ENCODE data around the gene DHRS3. TPM values are rescaled to one million over a fixed set of nuclear protein-coding genes. Genes with fewer than 3 reads are reported as not detected.

DHRS3 gene
- total and polyA plus RNA-seq, 10 of the 15 experiments (the other 5 are each of a cell fraction or from before 2014, with no cell fraction given), result 0.23 to 29.7 (median 1.2) TPM

DNA sequence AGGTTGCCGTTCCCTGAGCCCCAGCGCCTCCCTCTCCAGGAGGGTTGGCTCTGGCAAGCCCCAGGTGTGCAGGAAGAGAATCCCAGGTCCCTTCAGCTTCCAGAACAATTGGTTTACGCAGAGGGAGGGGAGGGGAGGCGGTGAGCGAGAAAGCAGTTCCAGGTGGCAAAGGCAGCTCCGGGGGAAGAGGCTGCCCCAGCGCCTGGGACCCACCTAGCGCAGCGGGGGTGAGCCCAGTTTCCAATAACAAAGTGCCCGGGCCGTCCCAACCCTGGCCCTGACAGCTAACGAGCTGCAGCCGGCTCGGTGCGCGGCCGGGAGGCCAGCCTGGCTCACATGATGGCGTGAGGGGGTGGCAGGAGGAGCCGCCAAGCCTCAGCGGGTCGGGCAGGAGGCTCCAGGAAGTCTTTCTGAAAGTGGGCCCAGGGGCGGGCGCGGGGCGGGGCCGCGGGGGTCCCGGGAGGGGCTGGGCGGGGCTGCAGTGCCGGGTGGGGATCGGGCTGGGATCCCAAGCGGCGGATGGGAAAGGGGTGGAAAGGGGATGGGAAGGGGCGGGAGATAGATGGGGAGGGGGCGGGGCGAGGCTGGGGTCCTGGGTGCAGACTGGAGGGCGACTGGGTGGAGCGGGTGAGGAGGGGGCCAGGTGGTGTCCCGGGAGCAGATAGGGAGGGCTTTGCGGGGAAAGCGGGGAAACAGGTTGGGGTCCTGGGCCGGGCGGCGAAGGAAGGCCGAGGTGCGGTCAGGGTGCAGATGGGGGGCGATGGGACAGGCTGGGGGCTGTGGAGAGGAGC, 22.8 kb downstream of the DHRS3 start:
- no peaks in the 10 kb centered on the region for H3K79me2 ChIP-seq (ENCODE audit: control insufficient read depth, insufficient read depth, low read length)
- H3K27ac ChIP-seq (ENCODE audit: control insufficient read depth, insufficient read depth), result no peak overlapping the region
- no peaks in the 10 kb centered on the region for H3K9me3 ChIP-seq (replicated peaks; ENCODE audit: control insufficient read depth, insufficient read depth, low read length)
- in situ Hi-C loops (cut with MboI) (no loop called here), intact Hi-C loops (cut with micrococcal nuclease; ENCODE audit: unreplicated experiment) (no loop called here)
- no peak overlapping the region for H2AFZ ChIP-seq (ENCODE audit: control insufficient read depth, low read depth, low read length)
- CTCF ChIA-PET, result interaction anchor here (0.8 to 1.0 kb wide), 2 partner anchors 24 to 280 kb away, joined by 3 to 4 read pairs; no protein-coding TSS in a partner anchor
- BruUV-seq (replicated peaks), result no TSS peak
- H3K4me3 ChIP-seq, result no peak overlapping the region
- H3K4me1 ChIP-seq (ENCODE audit: control insufficient read depth, insufficient read depth, low read length), result no peaks in the 10 kb centered on the region
- POLR2A ChIA-PET, result interaction anchor here (1.1 to 1.3 kb wide), 2 partner anchors 20 to 23 kb away, joined by 3 read pairs; partner anchors contain the start of gene DHRS3
- H3K36me3 ChIP-seq (ENCODE audit: control insufficient read depth in 2 of 2, insufficient read depth in 2 of 2, low read length in 1 of 2), result no peaks in the 10 kb centered on the region
- 16% methylated on average over 24 of the region's 47 CpGs for WGBS (ENCODE audit: insufficient coverage, insufficient replicate concordance, low lambda C conversion rate, missing lambda C conversion rate)
- FAIRE-seq (no peak), DNase-seq (ENCODE audit: low read depth, low spot score) (no peak), ATAC-seq (peak; percentile 66)
- H3K27me3 ChIP-seq (replicated peaks in 1 of 2; ENCODE audit: control insufficient read depth in 2 of 2, insufficient read depth in 2 of 2, low read length in 1 of 2), result peaks cover 0 to 4% of the 10 kb centered on the region in 2 experiments; a peak in 3 of 4 replicates
- 0 out of 2 replicates have a peak, but pooled peaks cover 4% of the 10 kb centered on the region for H4K20me1 ChIP-seq (ENCODE audit: control insufficient read depth, insufficient read depth)
- peak in 1 of 2 experiments; percentile 36; a peak in 1 of 4 replicates for TF ChIP-seq BHLHE40 (IDR thresholded peaks at IDR 0.05; ENCODE audit: borderline replicate concordance in 1 of 2, low read depth in 2 of 2, low read length in 1 of 2)
- TF ChIP-seq IRF4 (IDR thresholded peaks at IDR 0.05; ENCODE audit: low read depth, low read length), result no peak
- TF ChIP-seq, protein P1, sequence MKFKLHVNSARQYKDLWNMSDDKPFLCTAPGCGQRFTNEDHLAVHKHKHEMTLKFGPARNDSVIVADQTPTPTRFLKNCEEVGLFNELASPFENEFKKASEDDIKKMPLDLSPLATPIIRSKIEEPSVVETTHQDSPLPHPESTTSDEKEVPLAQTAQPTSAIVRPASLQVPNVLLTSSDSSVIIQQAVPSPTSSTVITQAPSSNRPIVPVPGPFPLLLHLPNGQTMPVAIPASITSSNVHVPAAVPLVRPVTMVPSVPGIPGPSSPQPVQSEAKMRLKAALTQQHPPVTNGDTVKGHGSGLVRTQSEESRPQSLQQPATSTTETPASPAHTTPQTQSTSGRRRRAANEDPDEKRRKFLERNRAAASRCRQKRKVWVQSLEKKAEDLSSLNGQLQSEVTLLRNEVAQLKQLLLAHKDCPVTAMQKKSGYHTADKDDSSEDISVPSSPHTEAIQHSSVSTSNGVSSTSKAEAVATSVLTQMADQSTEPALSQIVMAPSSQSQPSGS (IDR thresholded peaks at IDR 0.05; ENCODE audit: low read length), result no peak
- no peak for TF ChIP-seq CHD1 (IDR thresholded peaks at IDR 0.05; ENCODE audit: low read depth, low read length)
- no peak for TF ChIP-seq KDM1A (IDR thresholded peaks at IDR 0.05; ENCODE audit: borderline replicate concordance)
- H3K4me2 ChIP-seq (ENCODE audit: control insufficient read depth, insufficient read depth), result no peak overlapping the region
- no peak overlapping the region for H3K9ac ChIP-seq (ENCODE audit: control insufficient read depth, insufficient read depth, low read length)
- SMC1A ChIA-PET (ENCODE audit: uncharacterized antibody, unreplicated experiment), result interaction anchor here (5.5 kb wide), 1 partner anchor 22 kb away, joined by 21 read pairs; the partner anchor contains the start of gene DHRS3
- RAD21 ChIA-PET (ENCODE audit: unreplicated experiment), result interaction anchor here (0.8 to 2.4 kb wide), 4 partner anchors 16 to 323 kb away, joined by 3 to 17 read pairs (median 4); partner anchors contain the start of gene DHRS3
